Thoracic aorta (tissue), 2 donors: ENCODE data around the gene EPB41. TPM values are rescaled to one million over a fixed set of nuclear protein-coding genes. Genes with fewer than 3 reads are reported as not detected.
A peak's percentile ranks its signal among the peaks of the same experiment; 100 is the strongest.

Experiments used
- ATAC-seq: fragments of 150-250 bp; one replicate; pipeline ENCODE4 v1.8.0; 2017; ENCODE audit warnings: low read depth; ENCODE audit not compliant: insufficient number of reproducible peaks, low FRiP score
- DNase-seq: peaks from one replicate; pipeline ENCODE4 v3.0.0-alpha.2; 2020; ENCODE audit warnings: low spot score
- H3K27ac ChIP-seq, 2 donors: fragments of 200-600 bp; sonication (generic); 1 replicate in 1 of 2; 2 replicates in 1 of 2; pipeline ENCODE4 v1.5.1; 2016; ENCODE audit warnings: mild to moderate bottlenecking in 2 of 2, moderate library complexity in 2 of 2
- H3K27me3 ChIP-seq: fragments of 200-600 bp; sonication (generic); replicated peaks from 2 replicates; pipeline ENCODE4 v1.6.0; 2016; ENCODE audit warnings: mild to moderate bottlenecking; ENCODE audit not compliant: insufficient read depth
- H3K36me3 ChIP-seq: fragments of 200-600 bp; sonication (generic); one replicate; pipeline ENCODE4 v1.5.1; 2016
- H3K4me1 ChIP-seq, 2 donors: fragments of 200-600 bp; sonication (generic); 1 replicate in 1 of 2; 2 replicates in 1 of 2; pipeline versions ENCODE4 v1.5.1 to v1.6.0; 2016; ENCODE audit warnings: low read depth in 2 of 2, mild to moderate bottlenecking in 1 of 2; ENCODE audit not compliant: control insufficient read depth in 1 of 2
- H3K4me3 ChIP-seq: fragments of 200-600 bp; sonication (generic); 2 replicates; pipeline ENCODE4 v1.5.1; 2016; ENCODE audit warnings: mild to moderate bottlenecking
- H3K9me3 ChIP-seq: fragments of 200-600 bp; sonication (generic); 2 replicates; pipeline ENCODE4 v1.5.1; 2016
- total RNA-seq, 2 donors: library from RNA; depleted of rRNA; stranded (reverse); fragments of >200 nt; gene quantifications; one replicate each; pipeline versions ENCODE4 v1.1.0 to v1.2.3, GENCODE V29; 2016
- TF ChIP-seq, protein P1 (sequence below): fragments of 200-600 bp; sonication (generic); IDR thresholded peaks from one replicate; pipeline ENCODE4 v1.5.1; 2019; ENCODE audit warnings: antibody characterized with exemption

EPB41 gene
- total RNA-seq, 2 donors from 2014 or later = 26.7 to 37.8 TPM

DNA sequence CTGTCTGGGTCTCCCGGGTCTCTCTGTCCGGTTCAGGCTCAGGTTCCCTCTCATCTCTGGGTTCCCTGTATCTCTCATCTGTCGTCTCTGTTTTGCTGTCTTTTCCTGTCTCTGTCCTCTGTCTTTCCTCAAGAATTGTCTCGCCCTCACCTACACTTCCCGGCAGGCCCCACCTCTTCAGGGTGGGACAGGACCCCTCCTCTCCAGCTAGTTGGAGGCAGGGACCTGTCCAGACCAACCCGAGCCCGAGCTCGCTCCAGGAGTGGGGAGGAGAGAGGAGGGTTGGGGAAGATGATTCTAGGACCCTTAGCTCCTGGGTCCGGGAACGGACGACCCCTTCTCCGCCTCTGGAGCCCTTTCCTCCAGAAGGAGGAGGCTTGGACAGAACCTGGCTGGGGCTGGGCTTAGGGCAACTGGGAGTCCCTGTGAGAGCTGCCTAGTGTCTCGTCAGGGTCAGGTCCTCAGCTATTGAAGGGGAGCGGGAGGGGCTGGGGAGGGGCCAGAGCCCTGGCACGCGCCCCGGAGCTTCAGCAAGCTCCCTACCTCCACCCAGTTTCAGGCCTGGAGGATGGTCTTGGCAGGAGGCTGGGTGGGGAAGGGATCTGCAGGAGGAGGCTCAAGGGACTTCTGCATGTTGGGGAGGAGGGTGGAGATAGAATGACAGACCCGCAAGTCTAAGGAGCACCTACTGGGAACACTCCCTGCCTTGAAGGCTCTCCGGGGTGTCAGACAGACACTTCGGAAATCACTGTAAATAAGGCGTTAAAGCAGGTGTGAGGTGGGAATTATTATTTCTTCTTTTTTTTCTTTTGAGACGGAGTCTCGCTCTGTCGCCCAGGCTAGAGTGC is 26.3 kb upstream of the EPB41 start:
- TF ChIP-seq, protein P1, sequence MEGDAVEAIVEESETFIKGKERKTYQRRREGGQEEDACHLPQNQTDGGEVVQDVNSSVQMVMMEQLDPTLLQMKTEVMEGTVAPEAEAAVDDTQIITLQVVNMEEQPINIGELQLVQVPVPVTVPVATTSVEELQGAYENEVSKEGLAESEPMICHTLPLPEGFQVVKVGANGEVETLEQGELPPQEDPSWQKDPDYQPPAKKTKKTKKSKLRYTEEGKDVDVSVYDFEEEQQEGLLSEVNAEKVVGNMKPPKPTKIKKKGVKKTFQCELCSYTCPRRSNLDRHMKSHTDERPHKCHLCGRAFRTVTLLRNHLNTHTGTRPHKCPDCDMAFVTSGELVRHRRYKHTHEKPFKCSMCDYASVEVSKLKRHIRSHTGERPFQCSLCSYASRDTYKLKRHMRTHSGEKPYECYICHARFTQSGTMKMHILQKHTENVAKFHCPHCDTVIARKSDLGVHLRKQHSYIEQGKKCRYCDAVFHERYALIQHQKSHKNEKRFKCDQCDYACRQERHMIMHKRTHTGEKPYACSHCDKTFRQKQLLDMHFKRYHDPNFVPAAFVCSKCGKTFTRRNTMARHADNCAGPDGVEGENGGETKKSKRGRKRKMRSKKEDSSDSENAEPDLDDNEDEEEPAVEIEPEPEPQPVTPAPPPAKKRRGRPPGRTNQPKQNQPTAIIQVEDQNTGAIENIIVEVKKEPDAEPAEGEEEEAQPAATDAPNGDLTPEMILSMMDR = no peak
- Histone ChIP-seq H3K9me3 (no peaks in the 10 kb centered on the region), H3K27me3 (no peaks in the 10 kb centered on the region), H3K36me3 (no peaks in the 10 kb centered on the region), H3K27ac (peak overlapping the region; percentile 51 to 63), H3K4me1 (peaks cover 18 to 42% of the 10 kb centered on the region in 2 donors), H3K4me3 (peak overlapping the region; percentile 98)
- no peak for DNase-seq
- ATAC-seq = no peak

DNA sequence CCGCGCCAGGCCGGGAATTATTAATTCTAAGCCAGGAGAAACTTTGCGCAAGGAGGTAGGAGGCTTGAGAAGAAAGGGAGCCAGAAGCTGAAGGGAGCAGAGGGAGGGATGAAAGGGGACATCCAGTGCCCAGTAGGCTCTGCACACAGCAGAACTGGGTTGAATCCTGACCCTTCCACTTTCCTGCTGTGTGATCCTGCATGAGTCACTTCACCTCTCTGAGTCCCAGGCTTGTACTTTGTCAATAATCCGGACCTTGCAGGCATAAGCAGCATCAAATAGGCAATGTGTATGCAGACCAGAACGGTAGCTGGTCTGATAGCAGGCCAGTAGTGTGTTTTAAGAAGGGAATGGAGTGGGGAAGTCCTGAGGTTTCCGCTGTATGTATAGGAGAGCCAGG is 25.5 kb upstream of the EPB41 start:
- Histone ChIP-seq H3K27me3 (no peaks in the 10 kb centered on the region), H3K27ac (no peak overlapping the region), H3K9me3 (no peaks in the 10 kb centered on the region), H3K36me3 (no peaks in the 10 kb centered on the region), H3K4me1 (peaks cover 18 to 42% of the 10 kb centered on the region in 2 donors), H3K4me3 (no peak overlapping the region)
- DNase-seq = no peak
- TF ChIP-seq, protein P1 = no peak
- ATAC-seq = no peak

- H3K9me3 ChIP-seq = no peaks in the 10 kb centered on the region
- no peak overlapping the region for H3K27ac ChIP-seq
- DNase-seq (no peak), ATAC-seq (no peak)
- no peak overlapping the region for H3K4me3 ChIP-seq
- TF ChIP-seq, protein P1 = no peak
- no peaks in the 10 kb centered on the region for H3K36me3 ChIP-seq
- H3K4me1 ChIP-seq = peaks cover 17 to 41% of the 10 kb centered on the region in 2 donors
- H3K27me3 ChIP-seq = no peaks in the 10 kb centered on the region
Observed at GRCh38 chr1:28889357-28889756, 25.0 kb upstream of the EPB41 start.

- Histone ChIP-seq H3K4me1 (peaks cover 12 to 39% of the 10 kb centered on the region in 2 donors), H3K36me3 (no peaks in the 10 kb centered on the region), H3K27me3 (no peaks in the 10 kb centered on the region), H3K9me3 (no peaks in the 10 kb centered on the region), H3K4me3 (no peak overlapping the region), H3K27ac (no peak overlapping the region)
- DNase-seq = no peak
- TF ChIP-seq, protein P1 = no peak
- no peak for ATAC-seq
Observed at GRCh38 chr1:28890435-28890834, 23.9 kb upstream of the EPB41 start.

DNA sequence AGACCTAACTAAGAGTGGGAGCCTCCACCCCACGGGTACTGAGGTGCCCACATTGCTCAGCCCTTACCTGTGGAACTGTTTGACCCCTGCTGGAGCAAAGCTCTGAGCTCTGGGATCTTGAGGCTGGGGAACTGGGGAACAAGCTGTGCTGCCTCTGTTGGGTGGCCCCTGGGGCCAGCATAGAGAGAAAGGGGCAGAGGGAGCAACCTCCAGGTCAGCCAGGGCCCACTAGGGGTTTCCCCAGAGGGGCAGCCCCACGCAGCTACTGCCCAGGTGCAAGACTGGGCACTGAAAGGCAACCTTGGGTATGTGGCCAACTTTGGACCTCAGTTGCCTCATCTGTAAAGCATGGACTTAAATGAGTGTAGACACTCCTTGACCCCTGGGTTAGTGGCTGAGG is 23.5 kb upstream of the EPB41 start:
- Histone ChIP-seq H3K4me1 (peaks cover 12 to 35% of the 10 kb centered on the region in 2 donors), H3K27ac (no peak overlapping the region), H3K27me3 (no peaks in the 10 kb centered on the region), H3K4me3 (no peak overlapping the region), H3K36me3 (no peaks in the 10 kb centered on the region), H3K9me3 (no peaks in the 10 kb centered on the region)
- ATAC-seq = no peak
- TF ChIP-seq, protein P1 = no peak
- no peak for DNase-seq
